ENCODE results near the gene SNRNP70. TPM values are rescaled to one million over a fixed set of nuclear protein-coding genes. Genes with fewer than 3 reads are reported as not detected.

SNRNP70 gene
- total RNA-seq, 2 experiments from 2014 or later: 181 to 392 TPM

DNA sequence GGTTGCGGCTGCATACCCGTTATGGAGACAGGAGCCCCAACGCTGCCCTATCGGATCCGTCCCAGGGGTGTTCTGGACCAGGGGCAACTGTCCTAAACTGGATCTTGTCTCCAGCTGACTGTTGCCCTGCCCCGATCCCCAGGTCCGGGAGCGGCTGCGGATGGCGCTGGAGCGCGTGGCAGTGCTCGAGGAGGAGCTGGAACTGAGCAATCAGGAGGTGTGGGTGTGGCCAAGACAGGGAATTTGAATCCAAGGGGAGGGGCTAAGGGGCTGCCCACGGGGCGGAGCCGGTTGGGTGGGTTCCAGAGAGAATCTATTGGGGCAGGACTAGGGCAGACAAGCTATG lies 44.0 kb downstream of the SNRNP70 start:
- CTCF ChIA-PET (ENCODE audit: unreplicated experiment): no interaction called here
- Histone ChIP-seq H2AFZ (ENCODE audit: low read length) (no peak overlapping the region), H3K79me2 (ENCODE audit: insufficient read depth, low read depth, low read length) (no peaks in the 10 kb centered on the region), H3K9me3 (ENCODE audit: low read length) (no peaks in the 10 kb centered on the region), H3K4me1 (ENCODE audit: insufficient read depth, low read length, poor library complexity, severe bottlenecking) (peaks cover 16% of the 10 kb centered on the region), H3K9me2 (ENCODE audit: insufficient read depth, low read length) (no peaks in the 10 kb centered on the region), H3K4me2 (ENCODE audit: low read length) (peak overlapping the region; percentile 84), H3K4me3 (ENCODE audit: low read depth, low read length, poor library complexity, severe bottlenecking) (peak overlapping the region; percentile 67), H3K27ac (ENCODE audit: low read depth, low read length, poor library complexity, severe bottlenecking) (no peak overlapping the region), H4K20me1 (ENCODE audit: insufficient read depth, low read length) (no peaks in the 10 kb centered on the region), H3K36me3 (ENCODE audit: insufficient read depth, low read length) (peaks cover 2% of the 10 kb centered on the region; the same call in 1 of the 2 replicates)
- no peak for DNase-seq (ENCODE audit: low spot score)
- TF ChIP-seq EZH2phosphoT487 (IDR thresholded peaks at IDR 0.05; ENCODE audit: borderline replicate concordance, low read depth, low read length): no peak
- TF ChIP-seq, protein P1, sequence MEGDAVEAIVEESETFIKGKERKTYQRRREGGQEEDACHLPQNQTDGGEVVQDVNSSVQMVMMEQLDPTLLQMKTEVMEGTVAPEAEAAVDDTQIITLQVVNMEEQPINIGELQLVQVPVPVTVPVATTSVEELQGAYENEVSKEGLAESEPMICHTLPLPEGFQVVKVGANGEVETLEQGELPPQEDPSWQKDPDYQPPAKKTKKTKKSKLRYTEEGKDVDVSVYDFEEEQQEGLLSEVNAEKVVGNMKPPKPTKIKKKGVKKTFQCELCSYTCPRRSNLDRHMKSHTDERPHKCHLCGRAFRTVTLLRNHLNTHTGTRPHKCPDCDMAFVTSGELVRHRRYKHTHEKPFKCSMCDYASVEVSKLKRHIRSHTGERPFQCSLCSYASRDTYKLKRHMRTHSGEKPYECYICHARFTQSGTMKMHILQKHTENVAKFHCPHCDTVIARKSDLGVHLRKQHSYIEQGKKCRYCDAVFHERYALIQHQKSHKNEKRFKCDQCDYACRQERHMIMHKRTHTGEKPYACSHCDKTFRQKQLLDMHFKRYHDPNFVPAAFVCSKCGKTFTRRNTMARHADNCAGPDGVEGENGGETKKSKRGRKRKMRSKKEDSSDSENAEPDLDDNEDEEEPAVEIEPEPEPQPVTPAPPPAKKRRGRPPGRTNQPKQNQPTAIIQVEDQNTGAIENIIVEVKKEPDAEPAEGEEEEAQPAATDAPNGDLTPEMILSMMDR (conservative IDR thresholded peaks at IDR 0.05; ENCODE audit: low read length): no peak
- intact Hi-C loops (cut with micrococcal nuclease; ENCODE audit: unreplicated experiment): loop anchor here (5.0 kb wide), 1 partner anchor 543 kb away; no protein-coding TSS in a partner anchor
- no TSS peak for BruUV-seq (replicated peaks)
- POLR2A ChIA-PET: no interaction called here

DNA sequence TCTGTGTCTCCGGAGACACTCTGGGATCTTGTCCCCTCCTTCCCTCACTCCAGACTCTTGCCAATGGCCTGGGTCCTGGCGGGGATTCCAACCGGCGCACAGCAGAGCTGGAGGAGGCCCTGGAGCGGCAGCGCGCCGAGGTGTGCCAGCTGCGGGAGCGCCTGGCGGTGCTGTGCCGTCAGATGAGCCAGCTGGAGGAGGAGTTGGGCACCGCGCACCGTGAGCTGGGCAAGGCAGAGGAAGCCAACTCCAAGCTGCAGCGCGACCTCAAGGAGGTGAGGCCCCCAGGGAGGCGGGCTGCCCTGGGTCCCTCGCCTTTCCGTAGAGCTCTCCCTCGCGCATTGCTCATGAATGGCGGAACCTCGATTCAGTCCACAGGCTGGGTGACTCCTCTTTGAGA lies 45.1 kb downstream of the SNRNP70 start:
- intact Hi-C loops (cut with micrococcal nuclease; ENCODE audit: unreplicated experiment): loop anchor here (5.0 kb wide), 1 partner anchor 308 kb away; no protein-coding TSS in a partner anchor
- BruUV-seq (replicated peaks): no TSS peak
- Histone ChIP-seq H3K9me2 (ENCODE audit: insufficient read depth, low read length) (no peaks in the 10 kb centered on the region), H3K36me3 (ENCODE audit: insufficient read depth, low read length) (peaks cover 6% of the 10 kb centered on the region; the same call in 1 of the 2 replicates), H3K4me1 (ENCODE audit: insufficient read depth, low read length, poor library complexity, severe bottlenecking) (peaks cover 16% of the 10 kb centered on the region), H3K4me3 (ENCODE audit: low read depth, low read length, poor library complexity, severe bottlenecking) (no peak overlapping the region), H3K4me2 (ENCODE audit: low read length) (no peak overlapping the region), H3K27ac (ENCODE audit: low read depth, low read length, poor library complexity, severe bottlenecking) (no peak overlapping the region), H4K20me1 (ENCODE audit: insufficient read depth, low read length) (no peaks in the 10 kb centered on the region), H2AFZ (ENCODE audit: low read length) (no peak overlapping the region), H3K9me3 (ENCODE audit: low read length) (no peaks in the 10 kb centered on the region), H3K79me2 (ENCODE audit: insufficient read depth, low read depth, low read length) (no peaks in the 10 kb centered on the region)
- no peak for DNase-seq (ENCODE audit: low spot score)
- ChIA-PET POLR2A (no interaction called here), CTCF (ENCODE audit: unreplicated experiment) (interaction anchor here (0.9 kb wide), 1 partner anchor 19 kb away, joined by 5 read pairs; no protein-coding TSS in a partner anchor)
- TF ChIP-seq, protein P1 (conservative IDR thresholded peaks at IDR 0.05; ENCODE audit: low read length): no peak
- TF ChIP-seq EZH2phosphoT487 (IDR thresholded peaks at IDR 0.05; ENCODE audit: borderline replicate concordance, low read depth, low read length): no peak

DNA sequence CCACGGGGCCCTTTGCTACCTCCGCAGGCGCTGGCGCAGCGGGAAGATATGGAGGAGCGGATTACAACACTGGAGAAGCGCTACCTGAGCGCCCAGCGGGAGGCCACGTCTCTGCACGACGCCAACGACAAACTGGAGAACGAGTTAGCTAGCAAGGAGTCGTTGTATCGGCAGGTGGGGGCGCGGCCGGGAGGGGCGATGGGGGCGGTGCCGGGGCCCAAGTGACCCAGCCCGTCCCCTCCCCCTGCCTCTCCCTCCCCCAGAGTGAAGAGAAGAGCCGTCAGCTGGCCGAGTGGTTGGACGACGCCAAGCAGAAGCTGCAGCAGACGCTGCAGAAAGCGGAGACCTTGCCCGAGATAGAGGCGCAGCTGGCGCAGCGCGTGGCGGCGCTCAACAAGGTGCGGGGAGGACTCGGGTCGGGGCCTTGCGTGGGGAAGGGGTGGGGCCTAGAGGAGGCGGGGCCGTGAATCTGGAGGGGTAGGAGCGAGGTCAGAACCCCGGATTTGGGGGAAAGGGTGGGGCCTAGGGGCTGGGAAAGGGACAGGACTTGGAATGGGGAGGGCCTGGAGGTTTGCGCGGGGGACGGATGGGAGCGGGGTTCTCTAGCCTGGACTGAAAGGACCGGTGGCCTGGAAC lies 47.8 kb downstream of the SNRNP70 start:
- Histone ChIP-seq H3K4me3 (ENCODE audit: low read depth, low read length, poor library complexity, severe bottlenecking) (no peak overlapping the region), H2AFZ (ENCODE audit: low read length) (peak overlapping the region; percentile 52; the same call in 1 of the 2 replicates), H3K4me1 (ENCODE audit: insufficient read depth, low read length, poor library complexity, severe bottlenecking) (peaks cover 12% of the 10 kb centered on the region), H3K79me2 (ENCODE audit: insufficient read depth, low read depth, low read length) (no peaks in the 10 kb centered on the region), H3K27ac (ENCODE audit: low read depth, low read length, poor library complexity, severe bottlenecking) (no peak overlapping the region), H3K9me2 (ENCODE audit: insufficient read depth, low read length) (no peaks in the 10 kb centered on the region), H3K36me3 (ENCODE audit: insufficient read depth, low read length) (peaks cover 6% of the 10 kb centered on the region; the same call in 1 of the 2 replicates), H3K9me3 (ENCODE audit: low read length) (no peaks in the 10 kb centered on the region), H3K4me2 (ENCODE audit: low read length) (no peak overlapping the region), H4K20me1 (ENCODE audit: insufficient read depth, low read length) (no peaks in the 10 kb centered on the region)
- intact Hi-C loops (cut with micrococcal nuclease; ENCODE audit: unreplicated experiment): loop anchor here (5.0 kb wide), 1 partner anchor 311 kb away; no protein-coding TSS in a partner anchor
- ChIA-PET CTCF (ENCODE audit: unreplicated experiment) (no interaction called here), POLR2A (no interaction called here)
- TF ChIP-seq, protein P1 (conservative IDR thresholded peaks at IDR 0.05; ENCODE audit: low read length): no peak
- TF ChIP-seq EZH2phosphoT487 (IDR thresholded peaks at IDR 0.05; ENCODE audit: borderline replicate concordance, low read depth, low read length): no peak
- BruUV-seq (replicated peaks): no TSS peak
- DNase-seq (ENCODE audit: low spot score): no peak
